Activated T-cell treated with anti-CD3 and anti-CD28 coated beads for 1 hour (primary cell): ENCODE measurements around the gene PTGIS.

Experiments
- DNase-seq: peaks from one replicate; pipeline ENCODE4 v3.0.0-alpha.2; 2020; ENCODE audit warnings: low read depth

The PTGIS gene

DNA sequence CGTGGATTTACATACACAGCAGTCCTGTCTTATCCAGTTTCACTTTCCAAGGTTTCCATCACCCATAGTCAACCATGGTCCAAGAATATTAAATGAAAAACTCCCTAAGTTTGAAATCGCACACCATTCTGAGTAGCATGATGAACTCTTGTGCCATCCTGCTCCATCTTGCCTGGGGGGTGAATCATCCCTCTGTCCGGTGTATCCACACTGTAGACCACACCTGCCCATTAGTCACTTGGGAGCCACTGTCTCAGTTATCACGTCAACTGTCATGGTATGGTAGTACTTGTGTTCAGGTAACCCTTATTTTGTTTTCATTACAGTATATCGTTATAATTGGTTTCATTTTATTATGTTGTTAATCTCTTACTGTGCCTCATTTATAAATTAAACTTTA, 38.5 kb downstream of the PTGIS start:
- DNase-seq: no peak

GRCh38 chr20:49526568-49526967, 41.4 kb downstream of the PTGIS start:
- DNase-seq: no peak

- no peak for DNase-seq
Measured at GRCh38 chr20:49526056-49526455, 41.9 kb downstream of the PTGIS start.

GRCh38 chr20:49523767-49524360, 44.1 kb downstream of the PTGIS start:
- no peak for DNase-seq

DNA sequence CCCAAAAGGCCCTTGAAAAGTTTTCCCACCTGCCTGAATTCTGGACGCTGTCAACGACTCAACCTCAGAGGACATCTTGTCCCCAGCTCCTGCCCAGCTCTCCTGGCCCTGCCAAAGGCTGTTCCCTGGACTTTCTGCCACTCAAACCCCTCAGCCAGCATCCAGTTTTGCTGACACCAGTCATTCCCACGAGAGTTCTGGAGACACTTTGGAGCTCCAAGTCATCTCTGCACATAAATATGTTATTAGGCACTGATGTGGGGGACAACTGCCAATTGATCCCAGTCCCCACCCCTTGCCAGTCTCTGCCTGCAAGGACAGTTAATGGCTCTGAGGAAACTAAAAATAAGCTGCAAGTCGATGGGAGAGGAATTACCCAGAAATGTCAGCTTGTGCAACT, 46.6 kb downstream of the PTGIS start:
- DNase-seq: no peak

- DNase-seq: no peak
Measured at GRCh38 chr20:49519777-49520359, 48.1 kb downstream of the PTGIS start.

GRCh38 chr20:49519212-49519712, 48.7 kb downstream of the PTGIS start:
- no peak for DNase-seq

- no peak for DNase-seq
Measured at GRCh38 chr20:49518576-49518975, 49.4 kb downstream of the PTGIS start.

DNA sequence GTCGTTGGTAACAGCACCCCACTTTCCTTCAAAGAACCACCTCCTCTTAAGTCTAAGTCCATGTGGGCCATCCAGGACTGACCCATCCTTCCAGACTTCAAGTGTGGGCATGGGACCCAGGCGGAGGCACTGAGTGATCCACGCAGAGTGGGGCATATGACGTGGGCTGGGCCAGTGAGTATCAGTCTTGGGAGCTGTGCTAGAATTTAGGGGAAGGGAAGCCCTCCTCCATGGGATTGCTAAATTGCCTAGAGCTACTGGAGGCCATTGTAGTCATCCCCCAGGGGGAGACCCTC, 50.2 kb downstream of the PTGIS start:
- DNase-seq: no peak

- no peak for DNase-seq
Measured at GRCh38 chr20:49516916-49517804, 50.8 kb downstream of the PTGIS start.

DNA sequence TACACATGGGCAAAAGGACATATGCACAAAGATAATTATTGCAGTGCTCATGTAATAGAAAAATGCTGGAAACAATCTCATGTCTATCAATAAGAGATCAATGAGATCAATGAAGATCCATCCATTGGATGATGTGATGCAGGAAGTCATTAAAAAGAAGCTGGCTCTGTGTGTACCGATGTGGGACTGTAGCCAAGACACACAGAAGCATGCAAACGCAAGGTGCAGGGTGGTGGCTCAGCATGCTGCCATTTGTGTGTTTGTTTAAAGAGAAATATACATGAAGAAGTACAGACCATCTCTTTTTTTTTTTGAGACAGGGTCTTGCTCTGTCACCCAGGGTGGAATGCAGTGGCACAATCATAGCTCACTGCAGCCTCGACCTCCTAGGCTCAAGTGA, 52.4 kb downstream of the PTGIS start:
- no peak for DNase-seq

- no peak for DNase-seq
Measured at GRCh38 chr20:49513517-49513916, 54.4 kb downstream of the PTGIS start.

DNA sequence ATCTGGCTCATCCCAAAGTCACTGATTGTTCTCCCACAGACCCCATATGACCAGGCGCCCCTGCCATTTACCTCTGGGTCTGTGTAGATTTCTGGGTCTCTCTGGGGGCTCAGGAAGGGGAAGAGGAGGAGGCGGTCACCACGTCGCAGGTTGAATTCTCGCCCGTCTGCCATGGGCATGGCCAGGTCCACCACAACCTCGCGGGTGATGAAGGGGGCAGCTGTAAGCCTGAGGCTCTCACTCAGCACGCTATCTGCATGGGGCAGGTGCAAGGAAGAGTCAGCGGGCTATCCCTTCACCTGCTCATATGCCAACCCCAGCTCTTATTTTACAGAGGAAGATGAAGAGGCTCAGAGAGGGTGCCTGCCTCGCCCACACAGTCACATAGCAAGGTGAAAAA, 54.9 kb downstream of the PTGIS start:
- DNase-seq: no peak

DNA sequence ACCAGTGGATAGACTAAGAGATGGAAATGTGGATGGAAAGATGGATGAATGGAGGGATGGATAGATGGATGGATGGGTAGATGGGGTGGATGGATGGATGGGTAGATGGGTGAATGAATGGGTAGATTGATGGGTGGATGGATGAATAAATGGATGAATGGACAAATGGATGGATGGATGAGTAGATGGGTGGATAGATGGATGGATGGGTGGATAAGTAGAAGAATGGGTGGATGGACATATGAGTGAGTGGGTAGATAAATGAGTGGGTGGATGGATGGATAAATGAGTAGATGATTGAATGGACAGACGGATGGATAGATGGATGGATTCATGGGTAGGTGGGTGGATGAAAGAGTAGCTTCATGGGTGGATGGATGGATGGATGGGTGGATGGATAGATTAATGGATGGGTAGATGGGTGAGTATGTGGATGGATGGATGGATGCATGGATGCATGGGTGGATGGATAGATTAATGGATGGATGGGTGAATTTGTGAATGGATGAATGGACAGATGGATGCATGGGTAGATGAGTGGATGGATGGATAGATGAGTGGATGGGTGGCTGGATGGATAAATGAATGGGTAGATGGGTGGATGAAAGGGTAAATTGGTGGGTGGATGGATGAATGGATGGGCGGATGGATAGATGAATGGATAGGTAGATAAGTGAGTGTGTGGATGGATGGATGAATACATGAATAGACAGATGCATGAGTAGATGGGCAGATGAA, 56.0 kb downstream of the PTGIS start:
- no peak for DNase-seq

GRCh38 chr20:49510562-49511122, 57.3 kb downstream of the PTGIS start:
- no peak for DNase-seq

- no peak for DNase-seq
Measured at GRCh38 chr20:49508435-49509199, 59.3 kb downstream of the PTGIS start.

- no peak for DNase-seq
Measured at GRCh38 chr20:49507741-49508434, 60.0 kb downstream of the PTGIS start.

DNA sequence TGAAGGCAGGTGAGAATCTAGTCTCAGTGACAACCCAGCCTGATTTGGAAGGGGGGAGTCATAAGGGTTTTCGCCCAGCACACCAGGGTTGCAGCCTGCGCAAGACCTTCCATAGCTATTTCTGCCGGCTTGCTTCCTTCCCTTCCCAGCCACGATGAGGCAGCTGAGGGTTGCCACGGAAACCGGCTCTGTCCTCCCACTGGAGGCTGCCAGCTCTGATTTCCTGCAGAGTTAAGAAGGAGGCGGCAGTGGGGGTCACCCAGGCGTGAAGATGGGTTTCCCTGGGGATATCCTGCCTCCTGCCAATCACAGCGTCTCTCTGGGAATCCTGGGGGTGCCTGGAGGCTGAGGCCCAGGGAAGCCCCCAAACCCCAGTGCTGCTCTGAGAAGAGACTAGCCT, 62.4 kb downstream of the PTGIS start:
- no peak for DNase-seq

- no peak for DNase-seq
Measured at GRCh38 chr20:49503176-49503575, 64.8 kb downstream of the PTGIS start.

- no peak for DNase-seq
Measured at GRCh38 chr20:49501917-49502316, 66.0 kb downstream of the PTGIS start.

DNA sequence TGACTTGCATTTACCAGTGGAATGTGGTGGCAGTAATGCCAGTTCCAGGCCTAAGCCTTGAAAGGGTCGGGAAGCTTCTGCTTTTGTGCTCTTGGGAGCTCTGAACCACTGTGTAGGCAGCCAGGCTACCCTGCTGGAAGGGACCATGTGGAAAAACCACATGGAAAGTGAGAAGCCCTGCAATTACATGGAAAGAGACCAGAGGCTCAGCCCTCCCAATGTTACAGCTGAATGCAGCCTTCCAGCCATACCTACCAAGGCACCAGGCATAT, 70.6 kb downstream of the PTGIS start:
- DNase-seq: no peak
